NCI-H345 treated with DMSO at 0.1 percent for 48 hours (cell line): Measurements from ENCODE around the gene TTC38.
"Not testable (repeated sequence)": the region's sequence is repeated elsewhere in the genome, so short reads cannot be mapped to it uniquely, and the experiment has no call there.

ENCODE experiments used
- DNase-seq: peaks from one replicate; lab custom pipeline; 2025; ENCODE audit not compliant: unreplicated experiment; lab: John Stamatoyannopoulos, UW

Gene TTC38

GRCh38 chr22:46295277-46295971 lies 27.6 kb downstream of the TTC38 start:
- no peak for DNase-seq

- DNase-seq = peak; percentile 83
These were observed 28.7 kb downstream of the TTC38 start, which contains the start of gene GTSE1 for GRCh38 chr22:46296257-46297150. Gene GTSE1, plus strand, starts transcription at chr22:46296870. Its CDS starts 531 bp downstream, at chr22:46297401.

GRCh38 chr22:46297151-46297812 lies 29.5 kb downstream of the TTC38 start:
- no peak for DNase-seq

- no peak for DNase-seq
These were observed 31.3 kb downstream of the TTC38 start for GRCh38 chr22:46299101-46299500.

GRCh38 chr22:46300491-46300890 lies 32.7 kb downstream of the TTC38 start:
- no peak for DNase-seq

- DNase-seq = no peak
These were observed 35.6 kb downstream of the TTC38 start for GRCh38 chr22:46303347-46303965.

GRCh38 chr22:46308283-46308988 lies 40.6 kb downstream of the TTC38 start:
- no peak for DNase-seq

- no peak for DNase-seq
These were observed 41.8 kb downstream of the TTC38 start for GRCh38 chr22:46309526-46310085.

GRCh38 chr22:46312056-46312455 lies 44.2 kb downstream of the TTC38 start:
- DNase-seq = no peak

- not testable (repeated sequence) for DNase-seq
These were observed 45.0 kb downstream of the TTC38 start for GRCh38 chr22:46312848-46313247.

- DNase-seq = no peak
These were observed 48.2 kb downstream of the TTC38 start for GRCh38 chr22:46315976-46316375.

GRCh38 chr22:46317646-46318045 lies 49.8 kb downstream of the TTC38 start:
- no peak for DNase-seq

- DNase-seq = no peak
These were observed 50.8 kb downstream of the TTC38 start for GRCh38 chr22:46318576-46318975.

GRCh38 chr22:46319319-46319718 lies 51.5 kb downstream of the TTC38 start:
- no peak for DNase-seq

GRCh38 chr22:46320166-46320710 lies 52.4 kb downstream of the TTC38 start:
- no peak for DNase-seq

GRCh38 chr22:46320716-46321386 lies 53.0 kb downstream of the TTC38 start:
- no peak for DNase-seq

GRCh38 chr22:46322711-46323110 lies 54.9 kb downstream of the TTC38 start:
- no peak for DNase-seq

- no peak for DNase-seq
These were observed 55.4 kb downstream of the TTC38 start for GRCh38 chr22:46323162-46323561.

GRCh38 chr22:46326066-46326680 lies 58.4 kb downstream of the TTC38 start:
- DNase-seq = no peak
